22Rv1 (cell line): ENCODE results near the gene SUSD4.

Source experiments
- CTCF ChIP-seq: fragments of 450-650 bp; IDR thresholded peaks from 2 replicates; pipeline ENCODE4 v1.5.1; 2017; ENCODE audit warnings: mild to moderate bottlenecking
- ZFX ChIP-seq: fragments of 450-650 bp; IDR thresholded peaks from 2 replicates; pipeline ENCODE4 v1.6.1; 2017; ENCODE audit warnings: antibody characterized with exemption, borderline replicate concordance

GRCh38 chr1:223329252-223329651 lies 34.7 kb downstream of the SUSD4 start:
- TF ChIP-seq CTCF (no peak), ZFX (no peak)
